VCaP (cell line): ENCODE data around the gene STK32C.

Experiments
- H3K27ac ChIP-seq: fragments of 450-650 bp; 2 replicates; pipeline ENCODE4 v1.5.1; 2017
- CTCF ChIP-seq: fragments of 450-650 bp; conservative IDR thresholded peaks from 2 replicates; pipeline ENCODE4 v1.5.1; 2017; ENCODE audit warnings: mild to moderate bottlenecking, moderate library complexity

The STK32C gene

GRCh38 chr10:132346806-132347205, 39.1 kb upstream of the STK32C start:
- H3K27ac ChIP-seq, result no peak overlapping the region
- no peak for TF ChIP-seq CTCF

- H3K27ac ChIP-seq, result no peak overlapping the region
- TF ChIP-seq CTCF, result no peak
These were observed 37.6 kb upstream of the STK32C start for GRCh38 chr10:132345345-132345744.

- TF ChIP-seq CTCF, result no peak
- no peak overlapping the region for H3K27ac ChIP-seq
These were observed 36.6 kb upstream of the STK32C start for GRCh38 chr10:132344386-132344785.

GRCh38 chr10:132342553-132342952, 34.8 kb upstream of the STK32C start:
- no peak overlapping the region for H3K27ac ChIP-seq
- TF ChIP-seq CTCF, result no peak

GRCh38 chr10:132341781-132342180, 34.0 kb upstream of the STK32C start:
- no peak overlapping the region for H3K27ac ChIP-seq
- TF ChIP-seq CTCF, result no peak

- TF ChIP-seq CTCF, result no peak
- no peak overlapping the region for H3K27ac ChIP-seq
These were observed 33.3 kb upstream of the STK32C start for GRCh38 chr10:132341017-132341416.

GRCh38 chr10:132339276-132339675, 31.5 kb upstream of the STK32C start:
- H3K27ac ChIP-seq, result no peak overlapping the region
- TF ChIP-seq CTCF, result no peak

GRCh38 chr10:132338876-132339275, 31.1 kb upstream of the STK32C start:
- no peak for TF ChIP-seq CTCF
- H3K27ac ChIP-seq, result no peak overlapping the region

GRCh38 chr10:132337854-132338253, 30.1 kb upstream of the STK32C start:
- H3K27ac ChIP-seq, result peak overlapping the region; percentile 75
